ENCODE measurements around the gene ACADS. TPM values are rescaled to one million over a fixed set of nuclear protein-coding genes. Genes with fewer than 3 reads are reported as not detected.
"Not testable (repeated sequence)": the region's sequence is repeated elsewhere in the genome, so short reads cannot be mapped to it uniquely, and the experiment has no call there.

Gene ACADS
- polyA plus RNA-seq, 1 donor (not counting 4 experiments of a cell fraction or from before 2014, with no cell fraction given), result 2.2 TPM

GRCh38 chr12:120726961-120727360, 1.3 kb downstream of the ACADS start:
- no peak for DNase-seq (ENCODE audit: low read depth, low spot score)
- H3K4me3 ChIP-seq (ENCODE audit: control insufficient read depth in 2 of 3, extremely low read depth in 1 of 3, insufficient read depth in 2 of 3, low read depth in 1 of 3, low read length in 3 of 3), result no peak overlapping the region
- no peak overlapping the region for H2AFZ ChIP-seq (ENCODE audit: control insufficient read depth, low read length)
- H3K79me2 ChIP-seq (ENCODE audit: control insufficient read depth, insufficient read depth, low read length), result no peaks in the 10 kb centered on the region
- no peaks in the 10 kb centered on the region for H4K20me1 ChIP-seq (ENCODE audit: control insufficient read depth, extremely low read depth, insufficient read depth, low read length)
- dilution Hi-C loops (cut with MboI; ENCODE audit: extremely low pct_ligation_motif_present, low sequenced_read_pairs), result no loop called here
- H3K9me3 ChIP-seq (ENCODE audit: control insufficient read depth, low read depth, low read length), result no peaks in the 10 kb centered on the region
- no peak overlapping the region for H3K27ac ChIP-seq (ENCODE audit: control insufficient read depth, insufficient read depth, low read length)
- H3K9me1 ChIP-seq (ENCODE audit: control insufficient read depth, extremely low read depth, insufficient read depth, low read length), result no peaks in the 10 kb centered on the region
- TF ChIP-seq CTCF (optimal IDR thresholded peaks at IDR 0.05 in 1 of 3, IDR thresholded peaks at IDR 0.05 in 1 of 3, conservative IDR thresholded peaks at IDR 0.05 in 1 of 3; ENCODE audit: extremely low read depth in 1 of 3, insufficient read depth in 2 of 3, low read length in 3 of 3) (no peak), EZH2 (IDR thresholded peaks at IDR 0.05; ENCODE audit: low read length) (no peak)
- no peak for FAIRE-seq
- H3K4me1 ChIP-seq (ENCODE audit: control insufficient read depth, extremely low read depth, insufficient read depth, low read length), result peaks cover 9% of the 10 kb centered on the region
- no peak overlapping the region for H3K9ac ChIP-seq (ENCODE audit: control insufficient read depth, extremely low read depth, insufficient read depth, low read length)
- peaks cover 10 to 12% of the 10 kb centered on the region in 2 experiments for H3K36me3 ChIP-seq (ENCODE audit: control insufficient read depth in 2 of 2, extremely low read depth in 1 of 2, insufficient read depth in 2 of 2, low read length in 2 of 2)
- no peaks in the 10 kb centered on the region for H3K27me3 ChIP-seq (ENCODE audit: control insufficient read depth, extremely low read depth, insufficient read depth, low read length)
- no peak overlapping the region for H3K4me2 ChIP-seq (ENCODE audit: control insufficient read depth, extremely low read depth, insufficient read depth, low read depth, low read length)

- H3K4me1 ChIP-seq (ENCODE audit: control insufficient read depth, extremely low read depth, insufficient read depth, low read length); H3K27me3 ChIP-seq (ENCODE audit: control insufficient read depth, extremely low read depth, insufficient read depth, low read length); H3K36me3 ChIP-seq (ENCODE audit: control insufficient read depth in 2 of 2, extremely low read depth in 1 of 2, insufficient read depth in 2 of 2, low read length in 2 of 2); H3K9ac ChIP-seq (ENCODE audit: control insufficient read depth, extremely low read depth, insufficient read depth, low read length); H4K20me1 ChIP-seq (ENCODE audit: control insufficient read depth, extremely low read depth, insufficient read depth, low read length); H3K9me1 ChIP-seq (ENCODE audit: control insufficient read depth, extremely low read depth, insufficient read depth, low read length); H3K9me3 ChIP-seq (ENCODE audit: control insufficient read depth, low read depth, low read length); FAIRE-seq; dilution Hi-C loops (cut with MboI; ENCODE audit: extremely low pct_ligation_motif_present, low sequenced_read_pairs); H2AFZ ChIP-seq (ENCODE audit: control insufficient read depth, low read length); DNase-seq (ENCODE audit: low read depth, low spot score); H3K4me2 ChIP-seq (ENCODE audit: control insufficient read depth, extremely low read depth, insufficient read depth, low read depth, low read length); H3K27ac ChIP-seq (ENCODE audit: control insufficient read depth, insufficient read depth, low read length); H3K4me3 ChIP-seq (ENCODE audit: control insufficient read depth in 2 of 3, extremely low read depth in 1 of 3, insufficient read depth in 2 of 3, low read depth in 1 of 3, low read length in 3 of 3); H3K79me2 ChIP-seq (ENCODE audit: control insufficient read depth, insufficient read depth, low read length): not testable (repeated sequence)
Observed at GRCh38 chr12:120732198-120732597, 6.6 kb downstream of the ACADS start.

- Histone ChIP-seq H3K4me1 (ENCODE audit: control insufficient read depth, extremely low read depth, insufficient read depth, low read length) (no peaks in the 10 kb centered on the region), H3K36me3 (ENCODE audit: control insufficient read depth in 2 of 2, extremely low read depth in 1 of 2, insufficient read depth in 2 of 2, low read length in 2 of 2) (peaks cover 0 to 1% of the 10 kb centered on the region in 2 experiments), H3K4me2 (ENCODE audit: control insufficient read depth, extremely low read depth, insufficient read depth, low read depth, low read length) (no peak overlapping the region), H2AFZ (ENCODE audit: control insufficient read depth, low read length) (no peak overlapping the region), H3K9me1 (ENCODE audit: control insufficient read depth, extremely low read depth, insufficient read depth, low read length) (no peaks in the 10 kb centered on the region), H3K9ac (ENCODE audit: control insufficient read depth, extremely low read depth, insufficient read depth, low read length) (no peak overlapping the region), H3K27me3 (ENCODE audit: control insufficient read depth, extremely low read depth, insufficient read depth, low read length) (no peaks in the 10 kb centered on the region), H3K27ac (ENCODE audit: control insufficient read depth, insufficient read depth, low read length) (no peak overlapping the region), H4K20me1 (ENCODE audit: control insufficient read depth, extremely low read depth, insufficient read depth, low read length) (no peaks in the 10 kb centered on the region), H3K9me3 (ENCODE audit: control insufficient read depth, low read depth, low read length) (no peaks in the 10 kb centered on the region), H3K4me3 (ENCODE audit: control insufficient read depth in 2 of 3, extremely low read depth in 1 of 3, insufficient read depth in 2 of 3, low read depth in 1 of 3, low read length in 3 of 3) (no peak overlapping the region), H3K79me2 (ENCODE audit: control insufficient read depth, insufficient read depth, low read length) (no peaks in the 10 kb centered on the region)
- FAIRE-seq (no peak), DNase-seq (ENCODE audit: low read depth, low spot score) (no peak)
- dilution Hi-C loops (cut with MboI; ENCODE audit: extremely low pct_ligation_motif_present, low sequenced_read_pairs), result no loop called here
- TF ChIP-seq EZH2 (IDR thresholded peaks at IDR 0.05; ENCODE audit: low read length), result no peak
- TF ChIP-seq CTCF (optimal IDR thresholded peaks at IDR 0.05 in 1 of 3, IDR thresholded peaks at IDR 0.05 in 1 of 3, conservative IDR thresholded peaks at IDR 0.05 in 1 of 3; ENCODE audit: extremely low read depth in 1 of 3, insufficient read depth in 2 of 3, low read length in 3 of 3), result no peak
Observed at GRCh38 chr12:120733574-120733973, 7.9 kb downstream of the ACADS start.

Measured in keratinocyte (primary cell).